CD14-positive monocyte (primary cell): ENCODE measurements around the gene CDK5R2. TPM values are rescaled to one million over a fixed set of nuclear protein-coding genes. Genes with fewer than 3 reads are reported as not detected.
A peak's percentile ranks its signal among the peaks of the same experiment; 100 is the strongest.

Source experiments
- DNase-seq, 3 donors: peaks; one replicate each; pipeline ENCODE4 v3.0.0-alpha.2; 2011 to 2022
- H2AFZ ChIP-seq: 2 replicates; pipeline ENCODE4 v1.6.0; 2012; ENCODE audit warnings: mild to moderate bottlenecking, low read depth, low read length, inconsistent platforms; ENCODE audit not compliant: insufficient read depth, poor library complexity, severe bottlenecking
- H3K27ac ChIP-seq, 2 donors: 1 replicate in 1 of 2; 2 replicates in 1 of 2; pipeline ENCODE4 v1.5.1; 2012 to 2013; ENCODE audit warnings: low read length in 2 of 2, control low read depth in 1 of 2, inconsistent platforms in 1 of 2, low read depth in 1 of 2, mild to moderate bottlenecking in 1 of 2
- H3K27me3 ChIP-seq, 2 donors: one replicate each; pipeline versions ENCODE4 v1.6.0 to v1.6.1; 2011 to 2013; ENCODE audit warnings: low read length in 2 of 2; ENCODE audit not compliant: control insufficient read depth in 2 of 2, insufficient read depth in 2 of 2
- H3K36me3 ChIP-seq, 2 donors: replicated peaks in 1 of 2; 1 replicate in 1 of 2; 2 replicates in 1 of 2; pipeline versions ENCODE4 v1.5.1 to v1.6.1; 2012 to 2013; ENCODE audit warnings: low read length in 2 of 2, control low read depth in 1 of 2, inconsistent platforms in 1 of 2, mild to moderate bottlenecking in 1 of 2; ENCODE audit not compliant: insufficient read depth in 2 of 2, control insufficient read depth in 1 of 2
- H3K4me1 ChIP-seq, 2 donors: 1 replicate in 1 of 2; 2 replicates in 1 of 2; pipeline versions ENCODE4 v1.5.1 to v1.6.1; 2012 to 2013; ENCODE audit warnings: low read length in 2 of 2, control low read depth in 1 of 2, inconsistent platforms in 1 of 2, mild to moderate bottlenecking in 1 of 2, moderate library complexity in 1 of 2; ENCODE audit not compliant: insufficient read depth in 2 of 2, control insufficient read depth in 1 of 2
- H3K4me2 ChIP-seq: replicated peaks from 2 replicates; pipeline ENCODE3; 2012; ENCODE audit warnings: low read length, moderate library complexity, mild to moderate bottlenecking; ENCODE audit not compliant: poor library complexity, severe bottlenecking; ENCODE audit errors: extremely low read depth
- H3K4me3 ChIP-seq, 3 experiments: fragments of 200-600 bp in 1 of 3; sonication (generic) in 1 of 3; replicated peaks in 1 of 3; 1 replicate in 2 of 3; 2 replicates in 1 of 3; pipeline ENCODE4 v1.5.1; 2011 to 2013; ENCODE audit warnings: low read length in 3 of 3, mild to moderate bottlenecking in 3 of 3, control low read depth in 2 of 3, low read depth in 2 of 3, inconsistent platforms in 1 of 3, moderate library complexity in 1 of 3
- H3K79me2 ChIP-seq: 2 replicates; pipeline ENCODE4 v1.6.0; 2012; ENCODE audit warnings: mild to moderate bottlenecking, control low read depth, inconsistent platforms, low read length, moderate library complexity; ENCODE audit not compliant: insufficient read depth
- H3K9ac ChIP-seq: 2 replicates; pipeline ENCODE4 v1.6.0; 2017; ENCODE audit warnings: low read length, mild to moderate bottlenecking; ENCODE audit not compliant: insufficient read depth, poor library complexity, severe bottlenecking
- H3K9me3 ChIP-seq, 2 donors: replicated peaks in 1 of 2; 1 replicate in 1 of 2; 2 replicates in 1 of 2; pipeline versions ENCODE4 v1.5.1 to v1.6.1; 2012 to 2013; ENCODE audit warnings: low read length in 2 of 2, control low read depth in 1 of 2; ENCODE audit not compliant: control insufficient read depth in 1 of 2, insufficient read depth in 1 of 2
- H4K20me1 ChIP-seq: 2 replicates; pipeline ENCODE4 v1.6.0; 2012; ENCODE audit warnings: mild to moderate bottlenecking, low read length, control low read depth, moderate library complexity; ENCODE audit not compliant: insufficient read depth
- H3K27ac Mint-ChIP-seq, 7 donors: one replicate each; pipeline ENCODE4 v1.8.0; 2020; ENCODE audit warnings: mild to moderate bottlenecking in 7 of 7, mixed read lengths in 7 of 7, moderate library complexity in 6 of 7, inconsistent platforms in 2 of 7
- H3K27me3 Mint-ChIP-seq, 3 donors: one replicate each; pipeline ENCODE4 v1.8.0; 2021 to 2022; ENCODE audit warnings: low read depth in 3 of 3, mild to moderate bottlenecking in 3 of 3, mixed read lengths in 3 of 3, moderate library complexity in 3 of 3, inconsistent platforms in 1 of 3
- H3K36me3 Mint-ChIP-seq, 2 donors: one replicate each; pipeline ENCODE4 v1.8.0; 2020; ENCODE audit warnings: mixed read lengths in 2 of 2, inconsistent platforms in 1 of 2, mild to moderate bottlenecking in 1 of 2
- H3K4me1 Mint-ChIP-seq: one replicate; pipeline ENCODE4 v1.8.0; 2020; ENCODE audit warnings: mild to moderate bottlenecking, mixed read lengths
- H3K4me3 Mint-ChIP-seq, 2 donors: one replicate each; pipeline ENCODE4 v1.8.0; 2020; ENCODE audit warnings: mild to moderate bottlenecking in 2 of 2, mixed read lengths in 2 of 2, moderate library complexity in 1 of 2
- H3K9me3 Mint-ChIP-seq, 7 donors: one replicate each; pipeline ENCODE4 v1.8.0; 2020 to 2022; ENCODE audit warnings: mixed read lengths in 7 of 7, mild to moderate bottlenecking in 6 of 7, moderate library complexity in 6 of 7, inconsistent platforms in 2 of 7
- CTCF ChIP-seq: fragments of 200-600 bp; IDR thresholded peaks from one replicate; pipeline ENCODE4 v1.8.0; 2022; ENCODE audit warnings: antibody characterized with exemption, mild to moderate bottlenecking
- WGBS: methylation state at CpG from one replicate; pipeline ENCODE4 v1.1.5; 2013; ENCODE audit warnings: missing lambda C conversion rate; ENCODE audit not compliant: insufficient coverage; 5-methylcytosine and 5-hydroxymethylcytosine counted together
- intact Hi-C, 2 donors: fragments of 100-400 bp; cut with micrococcal nuclease; formaldehyde crosslinking; loops; one replicate each; pipeline versions ENCODE4 v1.15.0 to v1.15.1; 2023
- polyA plus RNA-seq, 3 donors: library from polyadenylated mRNA; depleted of rRNA in 1 of 3; unstranded in 2 of 3; stranded (reverse) in 1 of 3; fragments of 300-500 nt in 2 of 3; fragments of >200 nt in 1 of 3; fragmentation: Illumina TruSeq in 2 of 3; gene quantifications; 1 replicate in 2 of 3; 2 replicates in 1 of 3; pipeline ENCODE4 v1.2.3, GENCODE V29; 2012 to 2021

The CDK5R2 gene
- polyA plus RNA-seq, 3 donors, result not detected

DNA sequence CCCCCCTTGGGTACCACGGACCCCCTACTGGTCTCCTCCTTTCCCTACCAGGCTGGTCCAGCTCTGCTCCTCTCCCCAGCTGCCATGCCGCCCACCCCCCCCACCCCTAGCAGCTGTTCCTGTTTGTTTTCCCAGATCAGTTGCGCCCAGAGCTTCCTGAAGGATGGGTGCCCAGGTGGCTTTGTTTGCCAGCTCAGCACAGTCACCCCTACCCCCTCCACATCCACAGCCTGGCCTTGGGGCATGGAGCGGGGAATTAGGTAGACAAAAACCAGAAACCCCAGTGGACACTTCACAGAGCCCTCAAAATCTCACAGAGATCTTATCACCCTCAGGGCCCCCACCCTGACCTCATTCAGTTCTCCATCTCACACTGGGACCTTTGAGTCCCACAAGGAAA, 37.5 kb downstream of the CDK5R2 start:
- H3K4me1 ChIP-seq, result peaks cover 3 to 13% of the 10 kb centered on the region in 2 donors

DNA sequence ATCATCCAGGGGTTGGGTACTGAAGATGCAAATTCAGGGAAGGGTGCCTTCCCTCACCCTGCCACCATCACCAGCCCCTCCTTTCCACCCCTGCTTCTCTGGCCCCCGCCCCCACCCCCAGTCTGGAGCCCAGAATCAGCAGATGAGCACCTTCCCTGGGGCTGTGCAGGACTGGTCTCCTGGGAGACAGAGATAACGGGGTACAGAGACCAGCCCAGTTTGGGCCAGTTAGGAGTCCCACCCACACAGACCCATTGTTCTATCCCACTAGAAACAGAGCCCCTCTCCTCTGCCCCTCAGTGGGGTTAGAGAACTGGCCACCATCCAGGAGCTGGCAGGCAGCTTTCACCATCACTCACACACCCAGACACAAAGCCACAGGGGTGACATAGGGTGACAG, 38.3 kb downstream of the CDK5R2 start:
- Histone ChIP-seq H2AFZ (no peak overlapping the region), H3K36me3 (no peaks in the 10 kb centered on the region), H3K4me3 (no peak overlapping the region), H3K4me1 (peaks cover 3 to 13% of the 10 kb centered on the region in 2 donors), H3K9ac (no peak overlapping the region), H3K79me2 (no peaks in the 10 kb centered on the region), H3K27me3 (peaks cover 56 to 95% of the 10 kb centered on the region in 2 donors), H3K4me2 (no peak overlapping the region), H3K27ac (no peak overlapping the region), H3K9me3 (peaks cover 0 to 41% of the 10 kb centered on the region in 2 donors), H4K20me1 (no peaks in the 10 kb centered on the region)
- DNase-seq, result no peak
- peak overlapping the region in 1 of 2 donors; percentile 35 for H3K4me3 Mint-ChIP-seq
- TF ChIP-seq CTCF, result no peak
- H3K4me1 Mint-ChIP-seq, result peaks cover 15% of the 10 kb centered on the region
- H3K27me3 Mint-ChIP-seq, result peaks cover 81 to 97% (median 94%) of the 10 kb centered on the region in 3 donors
- peak overlapping the region in 1 of 7 donors; percentile 41 for H3K27ac Mint-ChIP-seq
- peaks cover 0 to 21% (median 4%) of the 10 kb centered on the region in 7 donors for H3K9me3 Mint-ChIP-seq
- intact Hi-C loops, result loop anchor here in 1 of 2 donors (10.0 kb wide), 1 partner anchor 157 kb away; no protein-coding TSS in a partner anchor
- WGBS, result 60% methylated on average over 1 of the region's 2 CpGs
- H3K36me3 Mint-ChIP-seq, result peaks cover 0 to 4% of the 10 kb centered on the region in 2 donors

More for the DNA sequence above, 37.5 kb downstream of the CDK5R2 start:
- Histone ChIP-seq H3K79me2 (no peaks in the 10 kb centered on the region), H3K4me2 (no peak overlapping the region), H4K20me1 (no peaks in the 10 kb centered on the region), H3K9me3 (peaks cover 5 to 44% of the 10 kb centered on the region in 2 donors), H3K27ac (no peak overlapping the region), H3K4me3 (no peak overlapping the region), H3K27me3 (peaks cover 58 to 95% of the 10 kb centered on the region in 2 donors), H3K36me3 (no peaks in the 10 kb centered on the region), H2AFZ (no peak overlapping the region), H3K9ac (no peak overlapping the region)
- intact Hi-C loops, result loop anchor here in 1 of 2 donors (10.0 kb wide), 1 partner anchor 158 kb away; no protein-coding TSS in a partner anchor
- TF ChIP-seq CTCF, result no peak
- no peak overlapping the region for H3K27ac Mint-ChIP-seq
- H3K27me3 Mint-ChIP-seq, result peaks cover 81 to 97% (median 95%) of the 10 kb centered on the region in 3 donors
- WGBS, result 89% methylated on average over 1 of the region's 4 CpGs
- H3K9me3 Mint-ChIP-seq, result peaks cover 0 to 22% (median 8%) of the 10 kb centered on the region in 7 donors
- H3K36me3 Mint-ChIP-seq, result peaks cover 0 to 4% of the 10 kb centered on the region in 2 donors
- DNase-seq, result no peak
- peak overlapping the region in 1 of 2 donors; percentile 86 for H3K4me3 Mint-ChIP-seq
- H3K4me1 Mint-ChIP-seq, result peaks cover 13% of the 10 kb centered on the region
